ENCODE data around the gene TAOK1.

The TAOK1 gene

DNA sequence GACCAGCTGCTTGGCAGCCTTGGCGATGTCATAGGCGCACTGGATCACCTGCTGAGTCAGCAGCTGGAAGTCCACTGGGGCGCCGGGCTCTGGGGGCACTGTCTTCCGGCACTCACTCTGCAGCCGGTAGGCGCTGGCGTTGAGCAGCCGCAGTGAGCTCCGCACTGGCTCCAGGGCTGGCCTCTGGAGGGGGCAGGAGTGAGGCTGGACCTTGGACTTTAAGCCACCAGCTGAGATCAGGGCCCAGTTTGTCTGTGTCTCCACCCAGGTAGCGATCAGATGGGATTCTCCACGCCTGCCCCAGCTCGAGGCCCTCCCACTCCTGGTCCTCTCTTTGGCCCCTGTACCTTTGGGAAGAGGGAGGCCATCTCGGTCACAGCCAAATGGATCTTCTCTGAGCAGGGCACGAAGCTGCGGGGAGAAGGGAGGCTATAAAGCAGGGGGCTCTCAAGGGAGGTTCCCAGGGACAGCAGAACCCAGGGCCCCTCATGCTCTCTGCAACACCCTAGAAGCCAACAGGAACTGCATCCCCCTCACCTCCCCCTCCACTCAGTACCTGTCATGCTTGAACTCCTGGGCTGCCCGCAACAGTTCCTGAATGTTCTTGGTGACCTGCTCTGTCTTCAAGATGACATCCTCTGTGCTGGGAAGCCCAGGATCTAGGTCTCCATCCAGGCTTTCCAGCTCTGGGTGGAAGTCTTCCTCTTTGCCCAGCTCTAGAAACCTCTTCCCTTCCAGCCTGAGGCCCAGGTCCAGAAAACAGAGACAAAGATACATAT, 184.8 kb downstream of the TAOK1 start:
- Histone ChIP-seq H3K4me3 (ENCODE audit: low read length) (no peak overlapping the region), H3K4me1 (ENCODE audit: control insufficient read depth, low read depth, low read length) (no peaks in the 10 kb centered on the region), H3K9ac (ENCODE audit: low read length) (no peak overlapping the region), H3K27ac (ENCODE audit: low read length) (no peak overlapping the region), H3K36me3 (ENCODE audit: control insufficient read depth, low read depth, low read length) (peaks cover 22% of the 10 kb centered on the region), H3K27me3 (ENCODE audit: control insufficient read depth, insufficient read depth, low read length) (peaks cover 11% of the 10 kb centered on the region), H3K9me3 (ENCODE audit: control insufficient read depth, low read depth, low read length) (no peaks in the 10 kb centered on the region)

DNA sequence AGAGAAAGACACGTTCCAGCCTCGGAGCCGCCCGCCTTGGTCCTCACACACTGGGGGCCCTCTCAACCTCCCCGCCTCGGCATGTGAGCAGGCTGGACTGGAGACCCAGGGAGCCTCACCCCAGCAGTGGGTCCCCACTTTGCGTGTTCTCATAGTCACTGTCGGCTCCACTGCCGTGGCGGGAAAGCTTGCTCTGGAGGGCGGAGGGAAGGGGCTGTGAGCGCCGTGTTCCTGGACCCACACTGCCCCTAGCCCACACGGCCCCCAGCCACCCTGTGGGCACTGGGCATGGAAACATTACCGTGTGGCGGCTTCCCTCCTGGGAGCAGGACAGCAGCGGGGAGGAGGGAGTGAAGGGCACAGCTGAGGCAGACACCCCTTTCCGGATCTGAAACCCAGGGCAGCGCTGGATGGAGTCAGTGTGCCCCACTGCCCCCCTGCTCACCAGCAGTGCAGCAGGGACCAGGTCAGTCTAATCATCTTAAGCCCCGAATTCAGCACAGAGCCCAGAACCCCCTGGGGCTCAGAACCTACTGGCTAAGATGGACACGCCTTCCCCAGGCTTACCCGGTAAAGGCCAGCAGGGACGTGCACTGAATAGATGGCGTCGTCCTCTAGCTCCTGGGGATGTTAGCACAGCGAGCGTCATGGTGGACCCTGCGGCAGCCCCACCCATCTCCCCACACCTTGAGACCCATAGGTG, 185.5 kb downstream of the TAOK1 start:
- no peak overlapping the region for H3K27ac ChIP-seq (ENCODE audit: low read length)
- no peak overlapping the region for H3K4me3 ChIP-seq (ENCODE audit: low read length)
- H3K9me3 ChIP-seq (ENCODE audit: control insufficient read depth, low read depth, low read length), result no peaks in the 10 kb centered on the region
- H3K36me3 ChIP-seq (ENCODE audit: control insufficient read depth, low read depth, low read length), result peaks cover 22% of the 10 kb centered on the region
- H3K27me3 ChIP-seq (ENCODE audit: control insufficient read depth, insufficient read depth, low read length), result peaks cover 11% of the 10 kb centered on the region
- no peaks in the 10 kb centered on the region for H3K4me1 ChIP-seq (ENCODE audit: control insufficient read depth, low read depth, low read length)
- no peak overlapping the region for H3K9ac ChIP-seq (ENCODE audit: low read length)

GRCh38 chr17:29576214-29577000, 186.2 kb downstream of the TAOK1 start:
- H3K9ac ChIP-seq (ENCODE audit: low read length), result no peak overlapping the region
- H3K9me3 ChIP-seq (ENCODE audit: control insufficient read depth, low read depth, low read length), result no peaks in the 10 kb centered on the region
- H3K4me3 ChIP-seq (ENCODE audit: low read length), result no peak overlapping the region
- peaks cover 22% of the 10 kb centered on the region for H3K36me3 ChIP-seq (ENCODE audit: control insufficient read depth, low read depth, low read length)
- no peak overlapping the region for H3K27ac ChIP-seq (ENCODE audit: low read length)
- peaks cover 10% of the 10 kb centered on the region for H3K27me3 ChIP-seq (ENCODE audit: control insufficient read depth, insufficient read depth, low read length)
- no peaks in the 10 kb centered on the region for H3K4me1 ChIP-seq (ENCODE audit: control insufficient read depth, low read depth, low read length)

- H3K4me3 ChIP-seq (ENCODE audit: low read length), result no peak overlapping the region
- H3K27me3 ChIP-seq (ENCODE audit: control insufficient read depth, insufficient read depth, low read length), result peaks cover 4% of the 10 kb centered on the region
- peaks cover 22% of the 10 kb centered on the region for H3K36me3 ChIP-seq (ENCODE audit: control insufficient read depth, low read depth, low read length)
- H3K9me3 ChIP-seq (ENCODE audit: control insufficient read depth, low read depth, low read length), result no peaks in the 10 kb centered on the region
- H3K4me1 ChIP-seq (ENCODE audit: control insufficient read depth, low read depth, low read length), result no peaks in the 10 kb centered on the region
- H3K9ac ChIP-seq (ENCODE audit: low read length), result no peak overlapping the region
- no peak overlapping the region for H3K27ac ChIP-seq (ENCODE audit: low read length)
Observed at GRCh38 chr17:29577001-29577370, 186.8 kb downstream of the TAOK1 start.

DNA sequence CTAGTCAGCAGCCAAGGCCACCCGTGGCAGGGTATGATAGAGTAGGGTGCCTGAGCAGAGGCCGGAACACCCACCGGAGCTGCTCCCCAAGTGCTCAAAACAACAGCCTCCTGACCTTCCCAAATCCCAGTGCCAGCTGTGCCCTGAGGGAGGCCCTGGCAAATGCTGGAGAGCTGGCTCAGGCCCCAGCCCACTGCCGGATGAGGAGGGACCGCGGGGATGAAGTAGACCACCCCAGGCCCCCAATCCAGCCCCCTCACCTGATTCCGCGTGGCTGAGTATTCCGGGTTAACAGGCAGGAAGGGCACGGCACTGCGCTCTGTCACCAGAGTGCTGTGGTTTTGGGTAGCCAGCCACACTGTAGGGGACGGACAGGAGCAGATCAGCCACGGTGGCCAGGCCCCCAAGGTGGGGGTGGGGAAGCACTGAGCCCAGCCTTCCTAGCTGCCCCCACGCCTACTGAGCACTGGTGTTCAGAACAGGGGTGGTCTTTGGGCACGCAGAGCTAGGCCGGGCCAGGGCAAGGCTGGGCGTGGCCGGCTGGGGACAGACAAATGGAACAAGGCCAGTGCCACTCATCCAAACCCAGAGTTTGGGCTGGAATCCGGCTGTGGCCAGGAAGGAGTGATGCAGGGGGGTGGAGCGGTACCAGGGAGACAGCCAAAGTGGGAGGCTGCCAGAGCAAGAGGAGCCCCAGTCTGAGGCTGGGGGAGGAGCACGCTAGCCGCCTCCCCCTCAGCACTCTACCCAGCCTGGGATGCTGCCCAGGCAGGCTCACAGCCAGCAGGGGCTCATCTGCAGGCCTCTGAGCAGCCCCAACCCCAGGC, 187.4 kb downstream of the TAOK1 start:
- Histone ChIP-seq H3K4me1 (ENCODE audit: control insufficient read depth, low read depth, low read length) (no peaks in the 10 kb centered on the region), H3K36me3 (ENCODE audit: control insufficient read depth, low read depth, low read length) (peaks cover 26% of the 10 kb centered on the region), H3K9ac (ENCODE audit: low read length) (no peak overlapping the region)

GRCh38 chr17:29578626-29579485, 188.7 kb downstream of the TAOK1 start:
- peaks cover 26% of the 10 kb centered on the region for H3K36me3 ChIP-seq (ENCODE audit: control insufficient read depth, low read depth, low read length)

More for the DNA sequence above, 187.4 kb downstream of the TAOK1 start:
- Histone ChIP-seq H3K27me3 (ENCODE audit: control insufficient read depth, insufficient read depth, low read length) (no peaks in the 10 kb centered on the region), H3K9me3 (ENCODE audit: control insufficient read depth, low read depth, low read length) (no peaks in the 10 kb centered on the region), H3K27ac (ENCODE audit: low read length) (no peak overlapping the region), H3K4me3 (ENCODE audit: low read length) (no peak overlapping the region)

GRCh38 chr17:29579866-29580771, 190.0 kb downstream of the TAOK1 start:
- peaks cover 26% of the 10 kb centered on the region for H3K36me3 ChIP-seq (ENCODE audit: control insufficient read depth, low read depth, low read length)
- H3K4me3 ChIP-seq (ENCODE audit: low read length), result no peak overlapping the region
- H3K9ac ChIP-seq (ENCODE audit: low read length), result no peak overlapping the region
- H3K27me3 ChIP-seq (ENCODE audit: control insufficient read depth, insufficient read depth, low read length), result no peaks in the 10 kb centered on the region
- no peaks in the 10 kb centered on the region for H3K9me3 ChIP-seq (ENCODE audit: control insufficient read depth, low read depth, low read length)
- H3K27ac ChIP-seq (ENCODE audit: low read length), result no peak overlapping the region
- peaks cover 11% of the 10 kb centered on the region for H3K4me1 ChIP-seq (ENCODE audit: control insufficient read depth, low read depth, low read length)

More at GRCh38 chr17:29578626-29579485, 188.7 kb downstream of the TAOK1 start:
- H3K4me3 ChIP-seq (ENCODE audit: low read length), result no peak overlapping the region
- no peak overlapping the region for H3K27ac ChIP-seq (ENCODE audit: low read length)
- no peak overlapping the region for H3K9ac ChIP-seq (ENCODE audit: low read length)
- H3K9me3 ChIP-seq (ENCODE audit: control insufficient read depth, low read depth, low read length), result no peaks in the 10 kb centered on the region
- H3K4me1 ChIP-seq (ENCODE audit: control insufficient read depth, low read depth, low read length), result no peaks in the 10 kb centered on the region
- H3K27me3 ChIP-seq (ENCODE audit: control insufficient read depth, insufficient read depth, low read length), result no peaks in the 10 kb centered on the region

DNA sequence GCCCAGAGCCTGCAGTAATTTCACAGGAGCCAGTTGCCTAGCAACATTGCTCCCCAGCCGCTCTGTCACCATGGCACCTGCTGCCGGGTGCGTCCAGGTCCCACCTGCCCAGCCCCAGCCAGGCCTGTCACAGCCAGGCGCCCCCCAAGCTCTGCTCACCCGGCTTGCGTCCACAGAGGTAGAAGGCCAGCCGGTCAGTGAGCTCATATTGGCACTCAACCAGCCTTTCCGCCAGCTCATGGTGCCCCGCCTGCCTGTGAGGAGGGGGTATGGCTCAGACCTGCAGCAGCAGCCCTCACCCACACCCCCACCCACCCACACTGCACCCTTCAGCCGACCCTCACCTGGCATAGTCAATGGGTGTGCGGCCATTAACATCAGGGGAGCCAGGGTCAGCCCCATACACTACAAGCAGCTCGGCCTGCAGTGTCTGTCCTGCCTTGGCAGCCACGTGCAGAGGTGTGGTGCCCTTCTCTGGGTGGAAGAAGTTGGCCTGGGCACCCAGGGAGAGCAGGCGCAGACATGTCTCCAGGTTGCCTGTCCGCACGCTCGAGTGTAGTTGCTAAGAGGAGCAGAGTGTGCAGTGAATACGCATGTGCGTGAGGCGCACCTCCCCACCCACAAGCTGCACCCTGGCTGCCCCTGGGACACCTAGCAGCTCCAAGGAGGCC, 191.6 kb downstream of the TAOK1 start:
- H3K4me3 ChIP-seq (ENCODE audit: low read length), result no peak overlapping the region
- no peaks in the 10 kb centered on the region for H3K27me3 ChIP-seq (ENCODE audit: control insufficient read depth, insufficient read depth, low read length)
- no peak overlapping the region for H3K9ac ChIP-seq (ENCODE audit: low read length)
- H3K27ac ChIP-seq (ENCODE audit: low read length), result no peak overlapping the region
- H3K36me3 ChIP-seq (ENCODE audit: control insufficient read depth, low read depth, low read length), result peaks cover 18% of the 10 kb centered on the region
- H3K9me3 ChIP-seq (ENCODE audit: control insufficient read depth, low read depth, low read length), result no peaks in the 10 kb centered on the region
- peaks cover 16% of the 10 kb centered on the region for H3K4me1 ChIP-seq (ENCODE audit: control insufficient read depth, low read depth, low read length)

DNA sequence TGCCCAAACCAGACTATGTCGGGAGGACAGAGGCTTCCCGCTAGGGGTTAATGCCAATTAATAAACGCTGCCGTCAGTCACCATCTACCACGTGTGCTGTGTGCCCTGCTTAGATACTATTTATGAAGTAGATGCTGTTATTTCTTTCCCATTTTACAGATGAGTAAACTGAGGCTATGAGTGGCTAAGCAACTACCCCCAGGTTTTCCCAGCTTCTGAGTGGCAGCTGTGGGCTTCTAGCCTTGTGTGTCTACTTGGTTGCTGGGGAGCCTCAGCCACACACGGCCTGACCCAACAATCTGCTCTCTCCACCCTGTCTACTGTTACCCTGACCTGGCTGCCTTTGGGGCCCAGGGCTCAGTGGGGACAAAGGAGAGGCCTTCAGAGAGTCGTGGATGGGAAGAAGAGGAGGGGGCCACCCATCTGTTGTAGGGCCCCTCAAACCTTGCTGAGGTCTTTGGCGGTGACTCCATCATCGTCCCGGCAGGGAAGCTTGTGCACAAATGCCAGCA, 192.1 kb downstream of the TAOK1 start:
- Histone ChIP-seq H3K27me3 (ENCODE audit: control insufficient read depth, insufficient read depth, low read length) (no peaks in the 10 kb centered on the region), H3K4me1 (ENCODE audit: control insufficient read depth, low read depth, low read length) (peaks cover 16% of the 10 kb centered on the region), H3K9me3 (ENCODE audit: control insufficient read depth, low read depth, low read length) (no peaks in the 10 kb centered on the region), H3K4me3 (ENCODE audit: low read length) (no peak overlapping the region), H3K27ac (ENCODE audit: low read length) (no peak overlapping the region), H3K36me3 (ENCODE audit: control insufficient read depth, low read depth, low read length) (peaks cover 15% of the 10 kb centered on the region), H3K9ac (ENCODE audit: low read length) (no peak overlapping the region)
